ENCODE results near the gene STPG1. TPM values are rescaled to one million over a fixed set of nuclear protein-coding genes. Genes with fewer than 3 reads are reported as not detected.
"Not testable (repeated sequence)": the region's sequence is repeated elsewhere in the genome, so short reads cannot be mapped to it uniquely, and the experiment has no call there.

The STPG1 gene
- polyA plus RNA-seq: under 1 TPM in 2 of 3 donors, not detected in 1; 0.42 to 0.62 TPM

GRCh38 chr1:24413350-24414163 is at the start of gene STPG1:
STPG1 (minus strand) TSS chr1:24413782; CDS start chr1:24401388, 12,394 bp downstream.
- H3K9me3 Mint-ChIP-seq: no peaks in the 10 kb centered on the region
- no peaks in the 10 kb centered on the region for H3K36me3 Mint-ChIP-seq
- peak; percentile 60 to 82 (median 71) for DNase-seq
- peaks cover 40 to 44% of the 10 kb centered on the region in 2 donors for H3K4me1 Mint-ChIP-seq
- peak within 1 kb of the TSS in 3 of 6 donors; percentile 25 to 72 (median 53) for H3K27ac Mint-ChIP-seq
- H3K4me3 Mint-ChIP-seq: peak within 1 kb of the TSS; percentile 80 to 100 (median 93)
- peaks cover 0 to 23% (median 10%) of the 10 kb centered on the region in 3 donors for H3K27me3 Mint-ChIP-seq (ENCODE audit: low read depth in 3 of 3)

- not testable (repeated sequence) for H3K9me3 Mint-ChIP-seq; H3K4me1 Mint-ChIP-seq; H3K27me3 Mint-ChIP-seq (ENCODE audit: low read depth in 3 of 3); H3K4me3 Mint-ChIP-seq; DNase-seq; H3K27ac Mint-ChIP-seq
- peaks cover 39 to 79% (median 50%) of the 10 kb centered on the region in 3 donors for H3K36me3 Mint-ChIP-seq
Measured at GRCh38 chr1:24462128-24462527, 48.5 kb upstream of the STPG1 start.

- no peaks in the 10 kb centered on the region for H3K4me1 Mint-ChIP-seq
- no peak overlapping the region for H3K4me3 Mint-ChIP-seq
- peak overlapping the region in 1 of 6 donors; percentile 22 for H3K27ac Mint-ChIP-seq
- no peaks in the 10 kb centered on the region for H3K9me3 Mint-ChIP-seq
- peaks cover 33 to 77% (median 50%) of the 10 kb centered on the region in 3 donors for H3K36me3 Mint-ChIP-seq
- no peaks in the 10 kb centered on the region for H3K27me3 Mint-ChIP-seq (ENCODE audit: low read depth in 3 of 3)
- DNase-seq: no peak
Measured at GRCh38 chr1:24459551-24460266, 46.1 kb upstream of the STPG1 start.

- H3K9me3 Mint-ChIP-seq: no peaks in the 10 kb centered on the region
- DNase-seq: no peak
- H3K4me1 Mint-ChIP-seq: no peaks in the 10 kb centered on the region
- no peak overlapping the region for H3K27ac Mint-ChIP-seq
- H3K27me3 Mint-ChIP-seq (ENCODE audit: low read depth in 3 of 3): peaks cover 0 to 2% (median 0%) of the 10 kb centered on the region in 3 donors
- H3K36me3 Mint-ChIP-seq: peaks cover 33 to 75% (median 54%) of the 10 kb centered on the region in 3 donors
- H3K4me3 Mint-ChIP-seq: no peak overlapping the region
Measured at GRCh38 chr1:24457866-24458265, 44.3 kb upstream of the STPG1 start.

GRCh38 chr1:24455272-24455671 is 41.7 kb upstream of the STPG1 start:
- Mint-ChIP-seq H3K9me3 (no peaks in the 10 kb centered on the region), H3K27ac (no peak overlapping the region), H3K27me3 (ENCODE audit: low read depth in 3 of 3) (peaks cover 0 to 2% (median 0%) of the 10 kb centered on the region in 3 donors), H3K4me1 (no peaks in the 10 kb centered on the region), H3K36me3 (peaks cover 42 to 76% (median 46%) of the 10 kb centered on the region in 3 donors), H3K4me3 (no peak overlapping the region)
- DNase-seq: no peak

- Mint-ChIP-seq H3K4me1 (no peaks in the 10 kb centered on the region), H3K4me3 (no peak overlapping the region), H3K27me3 (ENCODE audit: low read depth in 3 of 3) (peaks cover 0 to 2% (median 0%) of the 10 kb centered on the region in 3 donors), H3K36me3 (peaks cover 42 to 76% (median 46%) of the 10 kb centered on the region in 3 donors), H3K9me3 (no peaks in the 10 kb centered on the region), H3K27ac (no peak overlapping the region)
- no peak for DNase-seq
Measured at GRCh38 chr1:24454673-24455072, 41.1 kb upstream of the STPG1 start.

GRCh38 chr1:24452922-24453485 is 39.4 kb upstream of the STPG1 start:
- DNase-seq: no peak
- H3K4me3 Mint-ChIP-seq: no peak overlapping the region
- H3K27me3 Mint-ChIP-seq (ENCODE audit: low read depth in 3 of 3): peaks cover 0 to 2% (median 2%) of the 10 kb centered on the region in 3 donors
- no peaks in the 10 kb centered on the region for H3K9me3 Mint-ChIP-seq
- no peak overlapping the region for H3K27ac Mint-ChIP-seq
- peaks cover 37 to 69% (median 42%) of the 10 kb centered on the region in 3 donors for H3K36me3 Mint-ChIP-seq
- H3K4me1 Mint-ChIP-seq: no peaks in the 10 kb centered on the region

- no peak overlapping the region for H3K27ac Mint-ChIP-seq
- peaks cover 38 to 71% (median 48%) of the 10 kb centered on the region in 3 donors for H3K36me3 Mint-ChIP-seq
Measured at GRCh38 chr1:24451746-24452145, 38.2 kb upstream of the STPG1 start.

GRCh38 chr1:24450857-24451397 is 37.3 kb upstream of the STPG1 start:
- H3K27ac Mint-ChIP-seq: no peak overlapping the region
- DNase-seq: no peak
- H3K4me1 Mint-ChIP-seq: no peaks in the 10 kb centered on the region
- no peaks in the 10 kb centered on the region for H3K9me3 Mint-ChIP-seq
- peaks cover 0 to 3% (median 2%) of the 10 kb centered on the region in 3 donors for H3K27me3 Mint-ChIP-seq (ENCODE audit: low read depth in 3 of 3)
- peaks cover 46 to 76% (median 57%) of the 10 kb centered on the region in 3 donors for H3K36me3 Mint-ChIP-seq
- no peak overlapping the region for H3K4me3 Mint-ChIP-seq

More at GRCh38 chr1:24451746-24452145, 38.2 kb upstream of the STPG1 start:
- Mint-ChIP-seq H3K4me1 (no peaks in the 10 kb centered on the region), H3K9me3 (no peaks in the 10 kb centered on the region), H3K27me3 (ENCODE audit: low read depth in 3 of 3) (peaks cover 0 to 3% (median 2%) of the 10 kb centered on the region in 3 donors), H3K4me3 (no peak overlapping the region)
- no peak for DNase-seq

GRCh38 chr1:24450316-24450715 is 36.7 kb upstream of the STPG1 start:
- H3K4me3 Mint-ChIP-seq: no peak overlapping the region
- H3K36me3 Mint-ChIP-seq: peaks cover 52 to 79% (median 61%) of the 10 kb centered on the region in 3 donors
- H3K27ac Mint-ChIP-seq: no peak overlapping the region
- H3K9me3 Mint-ChIP-seq: no peaks in the 10 kb centered on the region
- peaks cover 0 to 4% of the 10 kb centered on the region in 2 donors for H3K4me1 Mint-ChIP-seq
- H3K27me3 Mint-ChIP-seq (ENCODE audit: low read depth in 3 of 3): peaks cover 0 to 3% (median 2%) of the 10 kb centered on the region in 3 donors
- DNase-seq: no peak

GRCh38 chr1:24446446-24446845 is 32.9 kb upstream of the STPG1 start:
- H3K27ac Mint-ChIP-seq; H3K4me3 Mint-ChIP-seq; H3K9me3 Mint-ChIP-seq; H3K4me1 Mint-ChIP-seq; DNase-seq; H3K27me3 Mint-ChIP-seq (ENCODE audit: low read depth in 3 of 3): not testable (repeated sequence)
- peaks cover 42 to 62% (median 45%) of the 10 kb centered on the region in 3 donors for H3K36me3 Mint-ChIP-seq

- Mint-ChIP-seq H3K27me3 (ENCODE audit: low read depth in 3 of 3) (peaks cover 0 to 2% (median 0%) of the 10 kb centered on the region in 3 donors), H3K4me3 (no peak overlapping the region), H3K27ac (no peak overlapping the region), H3K4me1 (peaks cover 0 to 5% of the 10 kb centered on the region in 2 donors), H3K9me3 (no peaks in the 10 kb centered on the region), H3K36me3 (peaks cover 31 to 51% (median 38%) of the 10 kb centered on the region in 3 donors)
- no peak for DNase-seq
Measured at GRCh38 chr1:24443241-24443656, 29.7 kb upstream of the STPG1 start.

GRCh38 chr1:24442764-24443163 is 29.2 kb upstream of the STPG1 start:
- Mint-ChIP-seq H3K4me3 (no peak overlapping the region), H3K9me3 (no peaks in the 10 kb centered on the region), H3K36me3 (peaks cover 31 to 47% (median 38%) of the 10 kb centered on the region in 3 donors)

More at GRCh38 chr1:24442764-24443163, 29.2 kb upstream of the STPG1 start:
- Mint-ChIP-seq H3K4me1 (peaks cover 0 to 5% of the 10 kb centered on the region in 2 donors), H3K27ac (no peak overlapping the region), H3K27me3 (ENCODE audit: low read depth in 3 of 3) (peaks cover 0 to 2% (median 0%) of the 10 kb centered on the region in 3 donors)
- no peak for DNase-seq

Data from immature natural killer cell (primary cell).